AG04450 (cell line): ENCODE measurements around the gene TBX15. TPM values are rescaled to one million over a fixed set of nuclear protein-coding genes. Genes with fewer than 3 reads are reported as not detected.

ENCODE experiments used
- CTCF ChIA-PET: fragments of 300-600, 350-600 bp; formaldehyde crosslinking; extraction: SDS; loops from one replicate; lab custom pipeline; 2022; ENCODE audit warnings: antibody characterized with exemption, inconsistent platforms; lab: Charles Lee
- POLR2A ChIA-PET: fragments of 350-600 bp; formaldehyde crosslinking; extraction: SDS; loops from one replicate; lab custom pipeline; 2021; ENCODE audit warnings: antibody characterized with exemption, inconsistent platforms; lab: Yijun Ruan, JAX
- DNase-seq: peaks from one replicate; pipeline ENCODE4 v3.0.0-alpha.2; 2011; ENCODE audit warnings: low read depth, low spot score
- H3K27ac ChIP-seq: one replicate; pipeline ENCODE4 v1.5.1; 2012; ENCODE audit warnings: low read depth, low read length, control low read depth
- H3K27me3 ChIP-seq: one replicate; pipeline ENCODE4 v1.6.0; 2012; ENCODE audit warnings: low read length; ENCODE audit not compliant: control insufficient read depth, insufficient read depth
- H3K4me3 ChIP-seq: 2 replicates; pipeline ENCODE4 v1.5.1; 2011; ENCODE audit warnings: mild to moderate bottlenecking, low read depth, low read length, control low read depth
- H3K9me3 ChIP-seq: 2 replicates; pipeline ENCODE4 v1.5.1; 2012; ENCODE audit warnings: low read length; ENCODE audit not compliant: control insufficient read depth, insufficient read depth
- CTCF ChIP-seq: IDR thresholded peaks from 2 replicates; pipeline ENCODE4 v1.5.1; 2011; ENCODE audit warnings: low read depth, low read length, control low read depth, inconsistent platforms
- polyA plus RNA-seq: library from polyadenylated mRNA; depleted of rRNA; stranded (reverse); fragments of >200 nt; gene quantifications from 2 replicates; pipeline ENCODE4 v1.2.3, GENCODE V29; 2011

TBX15 gene
- polyA plus RNA-seq, 1 experiment = not detected

GRCh38 chr1:118940957-118941356, 47.2 kb downstream of the TBX15 start:
- no peak for DNase-seq
- POLR2A ChIA-PET = no interaction called here
- H3K9me3 ChIP-seq = no peaks in the 10 kb centered on the region

GRCh38 chr1:118937413-118938072, 50.6 kb downstream of the TBX15 start:
- H3K9me3 ChIP-seq = no peaks in the 10 kb centered on the region
- no peak for DNase-seq
- no peak overlapping the region for H3K27ac ChIP-seq
- H3K27me3 ChIP-seq = no peaks in the 10 kb centered on the region
- ChIA-PET POLR2A (no interaction called here), CTCF (no interaction called here)
- TF ChIP-seq CTCF = no peak
- H3K4me3 ChIP-seq = no peak overlapping the region

More at GRCh38 chr1:118940957-118941356, 47.2 kb downstream of the TBX15 start:
- no peak for TF ChIP-seq CTCF
- Histone ChIP-seq H3K4me3 (no peak overlapping the region), H3K27ac (no peak overlapping the region), H3K27me3 (no peaks in the 10 kb centered on the region)
- CTCF ChIA-PET = no interaction called here

GRCh38 chr1:118934706-118935105, 53.4 kb downstream of the TBX15 start:
- Histone ChIP-seq H3K4me3 (no peak overlapping the region), H3K9me3 (no peaks in the 10 kb centered on the region), H3K27me3 (no peaks in the 10 kb centered on the region), H3K27ac (no peak overlapping the region)
- POLR2A ChIA-PET = no interaction called here
- no peak for TF ChIP-seq CTCF
- no peak for DNase-seq
- CTCF ChIA-PET = no interaction called here

- Histone ChIP-seq H3K4me3 (no peak overlapping the region), H3K27me3 (no peaks in the 10 kb centered on the region), H3K9me3 (no peaks in the 10 kb centered on the region), H3K27ac (no peak overlapping the region)
- no peak for DNase-seq
- CTCF ChIA-PET = no interaction called here
- TF ChIP-seq CTCF = no peak
- POLR2A ChIA-PET = no interaction called here
Observed at GRCh38 chr1:118933051-118933781, 54.9 kb downstream of the TBX15 start.

GRCh38 chr1:118931876-118932275, 56.3 kb downstream of the TBX15 start:
- Histone ChIP-seq H3K9me3 (no peaks in the 10 kb centered on the region), H3K4me3 (no peak overlapping the region), H3K27ac (no peak overlapping the region), H3K27me3 (no peaks in the 10 kb centered on the region)
- CTCF ChIA-PET = no interaction called here
- POLR2A ChIA-PET = no interaction called here
- no peak for DNase-seq
- TF ChIP-seq CTCF = no peak
